HepG2 (cell line): Measurements from ENCODE around the gene RAPGEF2.

Experiments used
- CREM ChIP-seq, 2 experiments: sonication (generic) in 1 of 2; formaldehyde crosslinking in 1 of 2; IDR thresholded peaks; 2 replicates each; pipeline versions ENCODE4 v1.4.0 to v1.6.1; 2016 to 2020; ENCODE audit warnings: antibody characterized with exemption in 1 of 2, mild to moderate bottlenecking in 1 of 2, missing genetic modification reagents in 1 of 2
- CTCF ChIP-seq: sonication (generic); formaldehyde crosslinking; IDR thresholded peaks from 2 replicates; pipeline ENCODE4 v1.5.0; 2020; ENCODE audit warnings: mild to moderate bottlenecking, missing genetic modification reagents, moderate library complexity
- EZH2 ChIP-seq: conservative IDR thresholded peaks from 2 replicates; pipeline ENCODE4 v1.6.1; 2012; ENCODE audit warnings: mild to moderate bottlenecking, low read depth, low read length, moderate library complexity
- KIAA2018 ChIP-seq: sonication (generic); formaldehyde crosslinking; IDR thresholded peaks from 2 replicates; pipeline ENCODE4 v1.5.0; 2020; ENCODE audit warnings: mild to moderate bottlenecking, missing genetic modification reagents, borderline replicate concordance
- POLR2AphosphoS5 ChIP-seq: IDR thresholded peaks from 2 replicates; pipeline ENCODE4 v1.6.1; 2012; ENCODE audit warnings: low read depth, low read length
- SUZ12 ChIP-seq: fragments of 150-350 bp; IDR thresholded peaks from 2 replicates; pipeline ENCODE4 v1.6.1; 2014; ENCODE audit warnings: low read depth, low read length
- TERF1 ChIP-seq: sonication (generic); formaldehyde crosslinking; IDR thresholded peaks from 2 replicates; pipeline ENCODE4 v1.8.0; 2022; ENCODE audit warnings: mild to moderate bottlenecking, missing genetic modification reagents, moderate library complexity
- ZBTB46 ChIP-seq: sonication (generic); formaldehyde crosslinking; IDR thresholded peaks from 2 replicates; pipeline ENCODE4 v1.4.0; 2020; ENCODE audit warnings: mild to moderate bottlenecking, missing genetic modification reagents, borderline replicate concordance
- ZNF3 ChIP-seq: IDR thresholded peaks from 2 replicates; pipeline ENCODE4 v1.7.0; 2017; ENCODE audit warnings: inconsistent platforms
- ZNF660 ChIP-seq: sonication (generic); formaldehyde crosslinking; IDR thresholded peaks from 2 replicates; pipeline ENCODE4 v1.5.1; 2020; ENCODE audit warnings: mild to moderate bottlenecking, low read depth, missing genetic modification reagents, borderline replicate concordance
- ZNF766 ChIP-seq: sonication (generic); formaldehyde crosslinking; IDR thresholded peaks from 2 replicates; pipeline ENCODE4 v1.5.0; 2020; ENCODE audit warnings: missing genetic modification reagents, borderline replicate concordance

- TF ChIP-seq CTCF (CRISPR knock-in tag), result no peak
- TF ChIP-seq CREM (IDR thresholded peaks at IDR 0.05), result no peak
- no peak for TF ChIP-seq CREM (CRISPR knock-in tag; IDR thresholded peaks at IDR 0.05)
- no peak for TF ChIP-seq EZH2
- TF ChIP-seq ZBTB46 (CRISPR knock-in tag), result no peak
- TF ChIP-seq TERF1, result no peak
- TF ChIP-seq POLR2AphosphoS5, result no peak
- TF ChIP-seq SUZ12, result no peak
- no peak for TF ChIP-seq ZNF660 (CRISPR knock-in tag)
- no peak for TF ChIP-seq ZNF3
- no peak for TF ChIP-seq KIAA2018 (CRISPR knock-in tag)
- TF ChIP-seq ZNF766 (CRISPR knock-in tag), result no peak
Observed at GRCh38 chr4:159283696-159284095, 180.8 kb downstream of the RAPGEF2 start.
